Stimulated activated memory B cell treated with anti-CD40 and anti-IgM and Interleukin-4, amounts not matched to agents 10 μg/mL and 1 μg/mL and 100 μg/mL, for 72 hours (primary cell): ENCODE results near the gene FLCN.
"Not testable (repeated sequence)": the region's sequence is repeated elsewhere in the genome, so short reads cannot be mapped to it uniquely, and the experiment has no call there.

Experiments used
- ATAC-seq: fragments of 150-1000 bp; cut with Tn5 transposase; 2 replicates; pipeline ENCODE4 v1.10.0; 2021
- H3K27ac Mint-ChIP-seq: one replicate; pipeline ENCODE4 v1.8.0; 2022; ENCODE audit warnings: mild to moderate bottlenecking, mixed read lengths
- H3K27me3 Mint-ChIP-seq: one replicate; pipeline ENCODE4 v1.8.0; 2022; ENCODE audit warnings: mixed read lengths
- H3K36me3 Mint-ChIP-seq: one replicate; pipeline ENCODE4 v1.8.0; 2022; ENCODE audit warnings: mixed read lengths
- H3K4me1 Mint-ChIP-seq: one replicate; pipeline ENCODE4 v1.8.0; 2022; ENCODE audit warnings: mixed read lengths
- H3K4me3 Mint-ChIP-seq: one replicate; pipeline ENCODE4 v1.8.0; 2022; ENCODE audit warnings: mild to moderate bottlenecking, moderate library complexity, mixed read lengths
- H3K9me3 Mint-ChIP-seq: one replicate; pipeline ENCODE4 v1.8.0; 2022; ENCODE audit warnings: mixed read lengths

Gene FLCN

GRCh38 chr17:17186551-17187505, 50.1 kb downstream of the FLCN start:
- Mint-ChIP-seq H3K4me3 (no peak overlapping the region), H3K36me3 (peaks cover 25% of the 10 kb centered on the region), H3K4me1 (peaks cover 33% of the 10 kb centered on the region), H3K27ac (peak overlapping the region; percentile 51), H3K9me3 (no peaks in the 10 kb centered on the region), H3K27me3 (no peaks in the 10 kb centered on the region)
- ATAC-seq = no peak

GRCh38 chr17:17186051-17186450, 50.9 kb downstream of the FLCN start:
- Mint-ChIP-seq H3K27me3 (no peaks in the 10 kb centered on the region), H3K27ac (peak overlapping the region; percentile 76), H3K4me1 (peaks cover 41% of the 10 kb centered on the region), H3K36me3 (peaks cover 32% of the 10 kb centered on the region), H3K4me3 (no peak overlapping the region), H3K9me3 (no peaks in the 10 kb centered on the region)
- no peak for ATAC-seq

DNA sequence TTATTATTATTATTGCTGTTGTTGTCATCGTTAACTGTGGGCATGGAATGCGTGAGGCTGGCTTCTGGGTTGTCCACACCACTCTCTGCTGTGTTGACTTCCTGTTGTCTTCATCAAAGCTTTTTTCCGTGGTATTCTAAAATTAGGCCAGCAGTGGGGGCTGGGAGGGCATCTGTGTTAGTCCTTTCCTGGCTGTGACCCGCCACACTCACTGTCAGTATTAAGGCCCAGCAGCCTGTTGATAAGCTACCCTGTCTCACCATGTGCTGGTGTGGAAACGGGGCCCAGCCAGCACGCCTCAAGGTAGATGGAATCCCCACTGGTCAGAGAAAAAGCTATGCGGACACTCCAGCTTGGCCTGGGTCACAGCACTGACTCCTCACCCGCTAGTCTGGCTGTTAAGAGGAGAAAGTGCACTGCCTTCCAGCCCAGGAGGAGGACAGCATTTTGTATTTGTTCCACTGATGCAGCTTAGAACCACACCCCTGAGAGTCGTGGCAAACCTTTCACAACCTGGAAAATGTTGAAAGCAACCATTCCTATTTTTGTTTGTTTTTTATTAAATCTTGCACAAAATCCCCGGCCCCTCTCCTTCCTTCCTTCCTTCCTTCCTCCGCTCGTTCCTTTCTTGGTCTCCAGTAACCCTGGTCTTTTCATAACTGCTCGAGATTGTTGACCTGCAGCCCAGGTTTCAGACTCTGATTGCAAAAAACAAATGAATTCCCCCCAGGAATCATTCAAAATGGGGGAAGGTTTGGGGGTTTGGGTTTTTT, 51.8 kb downstream of the FLCN start:
- not testable (repeated sequence) for H3K9me3 Mint-ChIP-seq, H3K4me3 Mint-ChIP-seq, H3K27me3 Mint-ChIP-seq, ATAC-seq
- Mint-ChIP-seq H3K36me3 (peaks cover 40% of the 10 kb centered on the region), H3K27ac (peak overlapping the region; percentile 76), H3K4me1 (peaks cover 49% of the 10 kb centered on the region)

GRCh38 chr17:17183744-17184143, 53.2 kb downstream of the FLCN start:
- Mint-ChIP-seq H3K27me3 (no peaks in the 10 kb centered on the region), H3K9me3 (no peaks in the 10 kb centered on the region), H3K4me3 (no peak overlapping the region), H3K27ac (peak overlapping the region; percentile 76), H3K36me3 (peaks cover 49% of the 10 kb centered on the region), H3K4me1 (peaks cover 59% of the 10 kb centered on the region)
- no peak for ATAC-seq

DNA sequence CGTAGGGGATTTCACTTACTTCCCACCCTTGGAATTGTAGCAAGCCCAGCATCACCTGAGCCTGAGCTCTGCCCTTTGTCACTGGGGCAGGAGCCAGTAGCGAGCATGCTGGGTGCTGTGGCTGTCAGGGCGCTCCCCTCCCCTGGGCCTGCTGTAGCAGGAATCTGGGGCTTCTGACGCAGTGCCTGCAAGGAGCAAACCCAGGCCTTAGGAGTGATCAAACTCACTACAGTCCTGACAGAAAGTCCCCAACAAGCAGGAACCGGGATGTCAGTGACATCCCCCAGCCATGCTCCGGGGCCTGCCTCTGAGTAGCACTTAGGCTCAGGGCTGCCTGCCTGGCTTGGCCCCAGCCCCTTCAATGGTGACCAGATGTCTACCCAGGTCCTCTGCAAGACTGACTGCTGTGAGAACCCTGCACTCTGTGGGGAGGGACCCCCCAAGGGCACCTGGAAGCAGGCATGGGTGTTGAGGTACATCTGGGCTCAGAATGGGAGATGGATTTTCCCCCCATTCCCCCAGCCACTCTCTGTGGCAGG, 54.3 kb downstream of the FLCN start:
- Mint-ChIP-seq H3K27me3 (no peaks in the 10 kb centered on the region), H3K9me3 (no peaks in the 10 kb centered on the region), H3K27ac (peak overlapping the region; percentile 86), H3K4me3 (no peak overlapping the region), H3K4me1 (peaks cover 59% of the 10 kb centered on the region), H3K36me3 (peaks cover 48% of the 10 kb centered on the region)
- no peak for ATAC-seq

DNA sequence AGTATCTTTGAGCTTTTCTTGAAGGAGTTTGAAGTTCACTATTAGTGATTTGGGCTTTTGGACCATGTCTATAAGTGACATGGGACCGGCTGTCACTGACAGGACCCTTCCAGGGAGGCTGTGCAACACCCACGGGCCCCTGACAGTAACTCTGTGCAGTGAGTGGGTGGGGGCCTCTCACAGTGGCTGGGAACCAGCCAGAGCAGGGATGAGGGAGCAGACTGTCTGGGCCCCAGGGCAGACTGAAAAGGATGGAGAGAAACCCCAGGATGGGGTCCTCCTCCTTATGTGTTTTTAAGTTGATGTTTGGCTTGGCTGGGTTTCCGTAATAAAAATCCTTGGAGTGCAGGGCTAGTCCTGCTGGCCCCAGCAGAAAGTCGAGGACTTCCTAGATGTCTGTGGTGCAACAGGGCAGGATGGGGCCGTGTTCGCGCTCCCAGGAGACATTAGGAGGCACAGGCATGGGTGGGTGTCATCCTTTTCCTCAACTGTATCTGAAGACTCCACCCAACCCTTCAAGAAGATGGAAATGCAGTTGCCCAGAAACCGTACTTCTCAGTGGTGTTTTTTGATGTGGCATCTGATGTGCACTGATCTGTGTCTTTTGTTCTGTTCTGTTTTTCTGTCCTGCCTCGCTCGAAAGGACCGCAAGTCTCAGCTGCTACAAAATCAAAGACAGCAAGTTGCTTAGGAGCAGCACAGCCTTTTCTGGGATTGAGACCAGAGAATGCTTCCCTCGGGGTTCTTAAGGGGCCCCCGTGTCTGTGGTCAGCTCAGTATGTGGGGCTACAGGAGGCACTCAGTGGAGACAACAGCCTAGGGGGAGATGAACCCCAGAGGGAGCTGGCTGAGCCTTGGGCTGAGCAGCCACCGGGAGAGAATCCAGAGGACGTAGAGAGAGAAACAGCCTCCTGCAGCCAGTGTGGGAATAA, 55.0 kb downstream of the FLCN start:
- Mint-ChIP-seq H3K27ac (peak overlapping the region; percentile 86), H3K4me1 (peaks cover 59% of the 10 kb centered on the region), H3K27me3 (no peaks in the 10 kb centered on the region), H3K9me3 (no peaks in the 10 kb centered on the region), H3K36me3 (peaks cover 55% of the 10 kb centered on the region), H3K4me3 (peak overlapping the region; percentile 62)
- ATAC-seq = peak; percentile 88

- Mint-ChIP-seq H3K4me1 (peaks cover 65% of the 10 kb centered on the region), H3K36me3 (peaks cover 65% of the 10 kb centered on the region), H3K27ac (peak overlapping the region; percentile 86), H3K9me3 (no peaks in the 10 kb centered on the region), H3K27me3 (no peaks in the 10 kb centered on the region), H3K4me3 (no peak overlapping the region)
- ATAC-seq = no peak
These were observed 56.0 kb downstream of the FLCN start for GRCh38 chr17:17180741-17181525.

DNA sequence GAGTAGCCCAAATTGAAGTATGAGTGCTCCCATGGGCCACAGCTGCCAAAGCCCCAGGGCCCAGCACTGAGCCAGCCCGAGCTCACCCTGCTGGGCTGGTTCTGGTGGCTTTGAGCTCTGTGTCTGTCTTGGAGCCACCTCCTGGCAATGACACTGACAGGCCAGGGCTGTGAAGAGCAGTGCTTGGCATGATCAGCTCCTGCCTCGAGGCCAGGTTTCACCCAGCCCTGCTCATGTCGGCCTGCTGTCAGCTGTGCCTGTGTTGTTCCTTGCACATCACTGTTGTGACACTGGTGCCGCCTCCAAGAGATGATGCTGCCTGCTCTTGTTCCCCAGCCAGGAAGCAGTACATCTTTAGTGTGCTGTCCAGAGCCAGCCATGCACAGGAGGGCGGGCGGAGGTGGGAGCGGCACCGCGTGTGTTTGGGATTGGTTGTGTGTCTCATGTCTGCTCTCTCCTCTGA, 56.8 kb downstream of the FLCN start:
- H3K4me1 Mint-ChIP-seq = peaks cover 66% of the 10 kb centered on the region
- H3K27me3 Mint-ChIP-seq = no peaks in the 10 kb centered on the region
- no peak overlapping the region for H3K4me3 Mint-ChIP-seq
- peak overlapping the region; percentile 85 for H3K27ac Mint-ChIP-seq
- no peaks in the 10 kb centered on the region for H3K9me3 Mint-ChIP-seq
- H3K36me3 Mint-ChIP-seq = peaks cover 62% of the 10 kb centered on the region
- ATAC-seq = no peak

- H3K36me3 Mint-ChIP-seq = peaks cover 64% of the 10 kb centered on the region
- peak overlapping the region; percentile 38 for H3K4me3 Mint-ChIP-seq
- peak overlapping the region; percentile 85 for H3K27ac Mint-ChIP-seq
- H3K9me3 Mint-ChIP-seq = no peaks in the 10 kb centered on the region
- no peaks in the 10 kb centered on the region for H3K27me3 Mint-ChIP-seq
- H3K4me1 Mint-ChIP-seq = peaks cover 66% of the 10 kb centered on the region
- ATAC-seq = peak; percentile 70
These were observed 57.6 kb downstream of the FLCN start for GRCh38 chr17:17179371-17179827.

DNA sequence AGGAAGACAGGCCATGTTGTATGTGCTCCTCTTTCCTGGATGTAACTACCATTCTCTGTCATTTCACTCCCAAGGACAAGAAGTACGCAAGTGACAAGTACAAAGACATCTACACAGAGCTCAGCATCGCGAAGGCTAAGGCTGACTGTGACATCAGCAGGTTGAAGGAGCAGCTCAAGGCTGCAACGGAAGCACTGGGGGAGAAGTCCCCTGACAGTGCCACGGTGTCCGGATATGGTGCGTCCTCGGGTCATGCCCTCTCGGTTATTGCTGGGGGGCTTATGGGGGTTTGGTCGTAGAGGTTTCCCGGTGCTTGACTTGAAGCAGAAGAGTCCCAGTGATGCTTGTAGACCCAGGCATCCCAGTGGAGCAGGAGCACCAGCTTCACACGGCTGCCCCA, 59.8 kb downstream of the FLCN start:
- Mint-ChIP-seq H3K9me3 (no peaks in the 10 kb centered on the region), H3K27me3 (no peaks in the 10 kb centered on the region), H3K36me3 (peaks cover 70% of the 10 kb centered on the region), H3K4me1 (peaks cover 72% of the 10 kb centered on the region), H3K4me3 (no peak overlapping the region), H3K27ac (peak overlapping the region; percentile 84)
- no peak for ATAC-seq

DNA sequence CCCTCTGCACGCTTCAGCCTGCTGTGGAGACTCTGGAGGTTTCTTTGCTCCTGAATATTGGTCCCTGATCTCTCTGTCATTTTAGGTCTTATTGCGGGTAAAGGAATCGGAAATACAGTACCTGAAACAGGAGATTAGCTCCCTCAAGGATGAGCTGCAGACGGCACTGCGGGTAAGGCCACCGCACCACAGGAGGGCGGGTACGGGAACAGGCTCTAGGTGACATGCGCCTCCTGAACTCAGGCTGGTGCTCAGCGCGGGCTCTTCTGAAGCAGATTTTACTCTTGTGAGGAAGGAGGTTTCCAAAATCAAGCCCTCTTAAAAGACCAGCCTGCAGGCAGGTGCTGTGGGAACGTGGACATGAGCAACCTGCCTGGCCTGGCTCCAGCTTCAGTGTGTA, 60.6 kb downstream of the FLCN start:
- H3K9me3 Mint-ChIP-seq = no peaks in the 10 kb centered on the region
- no peak for ATAC-seq
- H3K27me3 Mint-ChIP-seq = no peaks in the 10 kb centered on the region
- H3K27ac Mint-ChIP-seq = peak overlapping the region; percentile 84
- peaks cover 68% of the 10 kb centered on the region for H3K36me3 Mint-ChIP-seq
- H3K4me3 Mint-ChIP-seq = no peak overlapping the region
- H3K4me1 Mint-ChIP-seq = peaks cover 68% of the 10 kb centered on the region

DNA sequence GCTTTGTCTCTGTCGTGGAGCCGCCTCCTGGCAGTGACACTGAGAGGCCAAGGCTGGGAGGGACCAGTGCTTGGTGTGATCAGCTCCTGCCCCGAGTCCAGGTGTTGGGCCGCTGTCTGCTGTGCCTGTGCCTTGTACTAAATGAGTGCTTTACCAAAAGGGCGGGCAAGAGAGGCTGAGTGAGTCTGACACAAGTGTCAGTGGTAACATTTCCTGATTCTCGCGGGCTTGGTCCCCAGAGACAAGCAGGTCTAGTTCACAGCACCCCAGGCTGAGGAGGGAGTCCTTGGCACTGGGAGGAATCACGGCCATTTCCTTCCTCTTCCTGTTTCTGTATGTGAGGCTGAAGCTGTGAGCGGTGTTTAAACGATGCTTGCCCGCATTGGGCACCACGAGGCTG, 61.1 kb downstream of the FLCN start:
- H3K4me3 Mint-ChIP-seq = no peak overlapping the region
- no peaks in the 10 kb centered on the region for H3K9me3 Mint-ChIP-seq
- peaks cover 69% of the 10 kb centered on the region for H3K36me3 Mint-ChIP-seq
- H3K27ac Mint-ChIP-seq = peak overlapping the region; percentile 84
- H3K4me1 Mint-ChIP-seq = peaks cover 67% of the 10 kb centered on the region
- no peaks in the 10 kb centered on the region for H3K27me3 Mint-ChIP-seq
- peak; percentile 88 for ATAC-seq

- Mint-ChIP-seq H3K9me3 (no peaks in the 10 kb centered on the region), H3K36me3 (peaks cover 63% of the 10 kb centered on the region), H3K27ac (peak overlapping the region; percentile 84), H3K27me3 (no peaks in the 10 kb centered on the region), H3K4me3 (no peak overlapping the region), H3K4me1 (peaks cover 61% of the 10 kb centered on the region)
- no peak for ATAC-seq
These were observed 61.6 kb downstream of the FLCN start for GRCh38 chr17:17175340-17175739.

DNA sequence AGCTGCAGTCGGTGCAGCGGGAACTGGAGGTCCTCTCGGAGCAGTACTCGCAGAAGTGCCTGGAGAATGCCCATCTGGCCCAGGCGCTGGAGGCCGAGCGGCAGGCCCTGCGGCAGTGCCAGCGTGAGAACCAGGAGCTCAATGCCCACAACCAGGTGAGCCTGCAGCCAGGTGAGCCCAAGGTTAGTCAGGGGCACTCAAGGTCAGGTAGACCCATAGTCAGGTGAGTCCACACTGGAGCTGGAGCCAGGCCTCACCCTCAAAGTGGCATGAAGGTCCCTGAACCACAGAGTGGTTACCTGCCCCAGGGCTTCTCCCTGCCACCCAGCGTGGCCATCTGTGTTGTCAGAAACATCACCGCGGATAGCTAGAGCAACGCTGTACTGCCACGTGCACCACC, 63.0 kb downstream of the FLCN start:
- no peak overlapping the region for H3K4me3 Mint-ChIP-seq
- peaks cover 60% of the 10 kb centered on the region for H3K36me3 Mint-ChIP-seq
- H3K27me3 Mint-ChIP-seq = no peaks in the 10 kb centered on the region
- H3K4me1 Mint-ChIP-seq = peaks cover 50% of the 10 kb centered on the region
- no peaks in the 10 kb centered on the region for H3K9me3 Mint-ChIP-seq
- no peak for ATAC-seq
- peak overlapping the region; percentile 84 for H3K27ac Mint-ChIP-seq
